Adipocyte (in vitro differentiated cells): Measurements from ENCODE around the gene PMPCA.

Experiments
- DNase-seq: peaks from one replicate; pipeline ENCODE4 v3.0.0-alpha.2; 2015; ENCODE audit warnings: low read depth
- H3K27me3 ChIP-seq: replicated peaks from 2 replicates; pipeline ENCODE4 v1.7.0; 2013; ENCODE audit warnings: mild to moderate bottlenecking, low read length, moderate library complexity; ENCODE audit not compliant: control insufficient read depth, insufficient read depth
- H3K36me3 ChIP-seq: 2 replicates; pipeline ENCODE4 v1.7.0; 2013; ENCODE audit warnings: low read length, mild to moderate bottlenecking, moderate library complexity; ENCODE audit not compliant: control insufficient read depth, insufficient read depth, severe bottlenecking
- H3K4me1 ChIP-seq: 2 replicates; pipeline ENCODE4 v1.7.0; 2013; ENCODE audit warnings: mild to moderate bottlenecking, low read length, moderate library complexity; ENCODE audit not compliant: control insufficient read depth, insufficient read depth
- H3K4me3 ChIP-seq: 2 replicates; pipeline ENCODE4 v1.7.0; 2013; ENCODE audit warnings: mild to moderate bottlenecking, low read length, moderate library complexity
- H3K9ac ChIP-seq: 2 replicates; pipeline ENCODE4 v1.7.0; 2013; ENCODE audit warnings: mild to moderate bottlenecking, low read length, moderate library complexity
- H3K9me3 ChIP-seq: 2 replicates; pipeline ENCODE4 v1.7.0; 2013; ENCODE audit warnings: mild to moderate bottlenecking, low read length, moderate library complexity; ENCODE audit not compliant: control insufficient read depth

The PMPCA gene

DNA sequence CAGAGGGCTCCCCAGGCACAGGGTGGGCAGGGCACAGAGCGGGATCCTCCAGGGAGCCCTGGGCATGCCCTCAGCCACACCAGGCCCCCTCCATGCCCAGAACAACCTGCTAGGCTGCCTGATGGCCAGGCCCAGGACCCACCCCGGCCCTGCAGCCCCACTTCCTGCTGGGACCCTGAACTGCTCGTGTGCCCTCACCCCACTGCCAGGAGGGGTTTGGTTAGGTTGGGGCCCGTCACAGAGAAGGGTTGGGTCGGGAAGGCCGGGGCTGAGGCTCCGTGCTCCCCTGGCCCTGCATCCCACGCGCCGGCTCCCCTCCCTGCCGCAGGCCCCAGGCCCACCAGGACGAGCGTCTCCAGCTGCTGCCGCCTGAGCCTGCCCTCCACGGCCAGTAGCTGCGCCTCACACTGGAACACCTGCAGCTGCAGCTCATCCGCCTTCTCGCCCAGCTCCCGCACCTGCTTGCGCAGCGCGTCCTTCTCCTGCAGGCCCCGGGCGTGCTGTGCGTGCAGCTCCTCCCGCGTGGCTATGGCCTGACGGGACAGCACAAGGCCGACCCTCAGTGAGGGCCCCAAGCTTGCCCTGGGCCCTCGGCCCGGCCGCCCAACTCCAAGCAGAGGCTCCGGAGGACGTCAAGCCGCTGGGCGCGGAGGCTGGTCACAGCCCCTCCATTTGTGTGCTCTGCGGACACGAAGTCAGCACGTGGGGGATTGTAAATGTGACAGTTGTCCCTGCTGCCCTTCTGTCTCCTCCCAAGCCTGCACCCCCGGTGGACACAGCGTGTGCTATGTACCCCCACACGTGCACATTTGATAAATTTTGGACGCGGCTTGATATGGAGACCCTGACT, 42.9 kb upstream of the PMPCA start:
- Histone ChIP-seq H3K9ac (no peak overlapping the region), H3K27me3 (no peaks in the 10 kb centered on the region), H3K4me3 (no peak overlapping the region), H3K36me3 (no peaks in the 10 kb centered on the region), H3K4me1 (peaks cover 17% of the 10 kb centered on the region), H3K9me3 (no peaks in the 10 kb centered on the region)
- DNase-seq, result no peak

DNA sequence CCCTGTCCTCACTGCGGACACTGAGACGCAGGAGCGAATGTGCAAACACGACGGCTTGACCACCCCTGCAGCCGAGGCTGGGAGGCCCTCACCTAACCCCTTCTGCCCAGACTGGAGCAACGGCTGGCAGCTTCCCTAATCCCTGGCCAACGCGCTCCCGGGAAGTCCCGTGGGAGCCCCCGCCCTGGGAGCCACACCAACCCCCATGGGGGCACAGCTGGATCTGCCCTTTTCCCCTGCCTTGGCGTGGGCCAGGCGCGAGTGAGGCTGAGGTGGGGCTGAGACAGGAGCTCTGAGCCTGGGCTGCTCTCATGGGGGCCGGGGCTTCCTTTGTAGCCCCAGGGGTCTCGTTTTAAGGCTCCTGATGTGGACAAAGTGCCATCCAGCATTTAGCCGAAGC, 42.3 kb upstream of the PMPCA start:
- Histone ChIP-seq H3K9me3 (no peaks in the 10 kb centered on the region), H3K36me3 (no peaks in the 10 kb centered on the region), H3K4me3 (no peak overlapping the region), H3K9ac (no peak overlapping the region), H3K27me3 (no peaks in the 10 kb centered on the region), H3K4me1 (peaks cover 20% of the 10 kb centered on the region)
- DNase-seq, result no peak

DNA sequence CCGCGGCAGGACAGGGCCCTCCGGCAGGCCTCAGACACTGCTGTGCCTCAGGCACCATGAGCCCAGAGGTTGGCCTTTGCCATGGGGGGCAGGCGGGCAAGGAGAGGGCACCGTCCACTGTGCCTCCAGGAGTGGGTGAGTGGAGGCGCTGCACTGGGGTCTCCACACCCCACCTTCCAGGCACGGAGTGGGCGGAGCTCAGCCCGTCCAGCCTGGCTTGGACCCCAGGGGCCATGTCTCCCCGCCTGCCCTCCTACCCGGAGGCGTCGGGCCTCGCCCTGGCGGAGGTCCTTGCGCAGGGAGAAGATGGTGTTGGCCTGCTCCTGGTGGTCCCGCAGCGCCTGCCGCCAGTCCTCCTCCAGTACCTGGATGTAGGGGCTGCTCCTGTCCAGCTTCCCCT, 40.4 kb upstream of the PMPCA start:
- DNase-seq, result no peak
- no peaks in the 10 kb centered on the region for H3K9me3 ChIP-seq
- no peak overlapping the region for H3K9ac ChIP-seq

DNA sequence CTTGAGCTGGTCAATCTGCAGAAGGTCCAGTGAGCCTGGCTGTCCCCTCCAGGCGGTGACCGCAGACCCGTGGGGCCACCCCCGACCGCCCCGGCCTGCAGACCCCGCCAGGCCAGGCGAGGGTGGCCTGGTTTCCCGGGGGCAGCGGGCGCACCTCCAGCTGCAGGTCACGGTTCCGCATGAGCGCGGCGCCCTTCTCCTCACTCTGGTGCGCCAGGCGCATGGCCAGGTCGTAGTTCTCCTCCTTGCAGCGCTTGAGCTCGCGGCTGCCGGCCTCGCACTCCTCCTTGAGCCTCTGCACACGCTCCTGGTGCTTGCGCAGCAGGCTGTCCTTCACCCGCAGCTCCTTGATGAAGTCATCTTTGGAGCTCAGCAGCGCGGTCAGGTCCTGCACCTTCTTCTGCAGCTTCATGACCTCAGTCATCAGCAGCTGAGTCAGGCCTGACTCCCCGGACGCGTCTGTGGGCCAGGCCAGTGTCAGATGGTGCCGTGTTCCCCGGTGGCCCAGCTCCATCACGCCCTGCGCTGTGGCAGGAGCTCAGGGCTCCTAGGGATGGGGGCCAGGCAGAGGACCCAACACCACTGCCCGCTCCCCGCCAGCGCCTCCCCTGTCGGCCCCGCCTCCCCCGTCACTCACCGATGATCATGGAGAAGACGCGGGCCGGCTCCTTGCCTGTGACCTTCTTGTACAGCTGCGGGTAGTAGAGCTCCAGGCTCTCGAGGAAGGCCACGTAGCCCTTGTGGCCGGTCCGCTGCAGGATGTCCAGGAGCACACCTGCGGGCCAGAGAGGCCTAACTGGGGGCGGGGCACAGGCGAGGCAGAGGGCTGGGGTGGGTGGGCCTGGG, 39.5 kb upstream of the PMPCA start:
- no peaks in the 10 kb centered on the region for H3K27me3 ChIP-seq
- no peaks in the 10 kb centered on the region for H3K9me3 ChIP-seq
- no peak for DNase-seq
- peaks cover 20% of the 10 kb centered on the region for H3K4me1 ChIP-seq
- H3K9ac ChIP-seq, result no peak overlapping the region
- peaks cover 9% of the 10 kb centered on the region for H3K36me3 ChIP-seq
- no peak overlapping the region for H3K4me3 ChIP-seq

More for the DNA sequence above, 40.4 kb upstream of the PMPCA start:
- H3K4me3 ChIP-seq, result no peak overlapping the region
- peaks cover under 1% of the 10 kb centered on the region for H3K36me3 ChIP-seq
- H3K4me1 ChIP-seq, result peaks cover 20% of the 10 kb centered on the region
- no peaks in the 10 kb centered on the region for H3K27me3 ChIP-seq

DNA sequence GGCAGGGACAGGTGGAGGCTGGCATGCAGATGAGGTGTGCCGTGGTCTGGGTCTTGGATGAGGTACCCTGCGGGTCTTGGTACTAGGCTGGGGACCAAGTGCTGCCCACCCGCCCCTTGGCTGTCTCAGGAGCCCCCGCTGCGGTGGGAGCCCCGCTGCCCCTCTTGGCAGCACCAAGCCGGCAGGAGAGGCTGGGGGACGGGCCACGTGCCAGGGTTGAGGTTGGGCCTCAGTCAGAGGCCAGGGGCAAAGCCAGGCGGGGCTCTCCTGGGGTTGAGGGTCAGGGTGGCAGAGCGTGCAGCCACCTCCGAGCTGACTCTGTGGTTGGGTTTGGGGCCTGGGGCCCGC, 39.0 kb upstream of the PMPCA start:
- no peak overlapping the region for H3K4me3 ChIP-seq
- peaks cover 13% of the 10 kb centered on the region for H3K36me3 ChIP-seq
- H3K9me3 ChIP-seq, result no peaks in the 10 kb centered on the region
- no peak overlapping the region for H3K9ac ChIP-seq
- DNase-seq, result no peak
- peaks cover 20% of the 10 kb centered on the region for H3K4me1 ChIP-seq
- no peaks in the 10 kb centered on the region for H3K27me3 ChIP-seq

DNA sequence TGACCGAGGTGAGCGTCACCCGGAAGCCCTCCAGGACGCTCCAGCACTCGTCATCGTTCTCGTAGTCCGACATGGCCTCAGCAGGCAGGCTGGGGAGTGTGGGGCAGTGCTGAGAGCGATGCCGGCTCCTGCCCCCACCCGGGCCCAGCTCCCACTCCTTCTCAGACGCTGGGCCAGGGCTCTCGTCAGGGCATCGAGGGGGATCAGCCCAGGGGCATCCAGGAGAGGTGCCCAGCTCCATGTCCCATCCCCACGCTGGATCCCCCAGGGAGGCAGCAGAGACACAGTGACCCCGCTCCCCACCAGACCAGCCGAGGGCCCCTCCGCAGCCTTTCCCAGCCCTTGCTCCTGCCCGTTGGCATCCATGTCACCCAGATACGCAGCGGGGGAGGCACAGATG, 38.5 kb upstream of the PMPCA start:
- DNase-seq, result no peak
- Histone ChIP-seq H3K4me1 (peaks cover 20% of the 10 kb centered on the region), H3K27me3 (no peaks in the 10 kb centered on the region)

DNA sequence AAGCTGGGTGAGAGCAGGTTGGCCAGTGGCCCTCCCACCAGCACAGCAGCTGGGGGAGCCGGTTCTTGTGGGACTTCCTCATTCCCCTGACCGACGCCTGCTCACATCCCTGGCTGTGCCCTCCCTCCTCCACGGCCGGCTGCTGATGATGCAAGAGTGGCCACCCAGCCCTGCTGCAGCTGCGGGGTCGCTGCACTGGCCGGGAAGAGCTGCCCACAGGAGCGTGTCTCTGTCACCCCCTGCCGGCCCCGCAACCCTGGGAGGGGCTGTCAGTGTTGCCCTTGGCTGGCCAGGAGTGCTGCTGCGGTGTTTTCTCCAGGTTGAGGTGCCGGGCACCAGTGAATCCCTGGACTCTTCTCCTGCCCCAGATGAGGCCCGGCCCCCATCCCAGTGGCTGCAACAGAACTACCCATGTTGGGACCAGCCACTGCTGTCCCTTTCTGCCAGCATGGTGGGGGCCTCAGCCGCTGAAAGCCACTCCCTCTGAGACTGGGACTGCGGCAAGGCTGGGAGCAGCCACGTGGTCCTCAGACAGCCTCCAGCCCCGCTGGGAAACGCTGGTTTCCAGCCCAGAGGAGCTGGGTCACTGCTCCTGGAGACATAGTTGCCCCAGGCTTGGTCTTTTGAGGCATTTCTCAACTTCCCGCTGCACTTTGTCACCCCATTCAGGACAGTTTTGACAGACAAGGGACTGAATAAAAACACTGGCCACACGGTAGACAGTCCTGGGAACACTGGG, 37.7 kb upstream of the PMPCA start:
- DNase-seq, result peak; percentile 85
- Histone ChIP-seq H3K9ac (peak overlapping the region; percentile 73), H3K27me3 (no peaks in the 10 kb centered on the region), H3K4me3 (peak overlapping the region; percentile 39), H3K9me3 (no peaks in the 10 kb centered on the region), H3K36me3 (peaks cover 13% of the 10 kb centered on the region), H3K4me1 (peaks cover 20% of the 10 kb centered on the region)

More for the DNA sequence above, 38.5 kb upstream of the PMPCA start:
- Histone ChIP-seq H3K4me3 (no peak overlapping the region), H3K9ac (peak overlapping the region; percentile 73), H3K36me3 (peaks cover 13% of the 10 kb centered on the region), H3K9me3 (no peaks in the 10 kb centered on the region)

DNA sequence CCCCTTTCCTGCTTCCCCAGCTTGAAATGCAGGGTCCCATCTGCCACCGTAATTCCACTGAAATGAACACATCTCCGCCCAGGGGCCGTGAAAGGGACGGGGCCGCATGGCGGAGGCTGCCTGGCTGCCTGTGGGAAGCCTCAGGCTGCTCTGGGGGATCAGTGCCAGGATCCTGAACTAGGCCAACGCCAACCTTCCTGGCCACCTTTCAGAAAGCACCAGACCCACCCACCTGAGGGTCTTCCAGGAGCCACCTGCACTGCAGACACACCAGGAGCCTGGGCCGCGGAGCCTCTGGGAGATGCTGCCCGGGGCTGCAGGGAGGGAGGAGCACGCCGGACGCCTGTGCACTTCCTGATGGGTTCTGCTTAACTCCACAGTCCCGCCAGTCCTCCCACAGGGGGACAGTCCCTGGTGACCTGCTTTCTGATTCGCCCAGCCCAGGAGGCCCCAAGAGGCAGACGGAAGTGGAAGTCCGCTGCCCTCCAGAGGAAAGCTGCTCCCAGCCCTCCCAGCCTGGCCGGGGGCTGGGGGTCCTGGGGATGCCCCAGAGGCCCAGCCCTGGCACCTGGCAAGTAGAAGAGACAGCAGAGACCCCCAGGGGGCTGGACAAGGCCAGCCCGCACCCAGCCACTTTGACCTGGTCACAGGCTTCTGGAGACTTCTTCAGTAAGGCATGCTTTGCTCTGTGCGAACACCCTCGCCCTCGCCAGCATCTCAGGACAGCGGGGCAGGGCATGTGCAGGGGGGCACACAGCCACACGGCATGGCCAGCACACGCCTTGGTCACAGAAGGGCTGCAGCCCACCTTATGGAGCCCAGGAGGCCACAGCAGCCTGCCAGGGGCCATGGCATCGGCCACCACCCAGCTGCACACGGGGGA, 36.9 kb upstream of the PMPCA start, which contains the start of gene CARD9:
Gene CARD9 (minus strand): TSS at position 370 of the 883 bp plus-strand sequence. CDS start 1,591 bp downstream, outside the sequence.
- Histone ChIP-seq H3K9ac (peak within 1 kb of the TSS; percentile 73), H3K36me3 (peaks cover 19% of the 10 kb centered on the region)
- DNase-seq, result no peak

DNA sequence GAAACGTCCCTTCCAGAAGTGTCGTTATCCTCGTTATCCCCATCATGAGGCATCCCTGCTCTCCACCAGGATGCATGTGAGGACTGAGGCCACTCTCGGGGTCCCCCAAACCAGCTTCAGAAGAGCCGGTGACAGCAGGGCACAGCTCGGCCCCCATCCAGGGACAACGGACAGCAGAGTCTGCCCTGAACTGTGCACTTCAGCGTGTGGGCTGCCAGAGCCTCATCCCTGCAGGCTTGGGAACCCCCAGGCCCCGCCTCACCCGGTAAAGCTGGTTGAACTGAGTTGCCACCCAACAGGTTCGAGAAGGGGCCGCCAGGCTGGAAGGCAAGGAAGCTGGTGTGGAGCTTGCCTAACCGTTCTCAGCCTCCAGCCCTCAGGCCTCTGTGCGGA, 36.3 kb upstream of the PMPCA start:
- DNase-seq, result no peak
- H3K4me1 ChIP-seq, result peaks cover 20% of the 10 kb centered on the region
- no peak overlapping the region for H3K9ac ChIP-seq
- peaks cover 21% of the 10 kb centered on the region for H3K36me3 ChIP-seq
- H3K4me3 ChIP-seq, result no peak overlapping the region
- H3K9me3 ChIP-seq, result no peaks in the 10 kb centered on the region
- no peaks in the 10 kb centered on the region for H3K27me3 ChIP-seq

More for the DNA sequence above, 36.9 kb upstream of the PMPCA start, which contains the start of gene CARD9:
- no peaks in the 10 kb centered on the region for H3K9me3 ChIP-seq
- H3K4me1 ChIP-seq, result peaks cover 20% of the 10 kb centered on the region
- peak within 1 kb of the TSS; percentile 39 for H3K4me3 ChIP-seq
- H3K27me3 ChIP-seq, result no peaks in the 10 kb centered on the region

DNA sequence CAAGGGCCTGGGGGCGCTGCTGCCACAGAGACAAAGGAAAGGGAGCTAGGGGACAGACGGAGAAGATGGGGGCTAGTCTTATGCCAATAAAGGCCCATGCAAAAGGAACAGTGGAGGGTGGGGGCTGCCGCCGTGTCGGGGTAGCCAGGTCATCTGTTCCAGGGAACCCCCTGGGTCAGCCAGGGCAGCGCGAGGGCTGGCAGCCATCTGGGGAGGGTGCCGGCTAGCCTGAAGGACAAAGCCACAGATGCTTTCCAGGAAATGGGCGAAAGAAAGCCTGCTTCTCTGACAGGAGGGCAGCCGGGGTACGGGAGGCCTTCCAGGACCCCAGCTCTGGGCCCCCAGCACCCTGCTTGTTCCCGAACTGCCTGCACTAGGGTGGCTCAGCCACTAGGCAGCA, 35.4 kb upstream of the PMPCA start:
- H3K4me1 ChIP-seq, result peaks cover 20% of the 10 kb centered on the region
- no peaks in the 10 kb centered on the region for H3K9me3 ChIP-seq
- no peak overlapping the region for H3K9ac ChIP-seq
- H3K4me3 ChIP-seq, result no peak overlapping the region
- no peaks in the 10 kb centered on the region for H3K27me3 ChIP-seq
- no peak for DNase-seq
- H3K36me3 ChIP-seq, result peaks cover 28% of the 10 kb centered on the region
